Large intestine (tissue), 3 donors: Measurements from ENCODE around the gene XCL1. TPM values are rescaled to one million over a fixed set of nuclear protein-coding genes. Genes with fewer than 3 reads are reported as not detected.
A peak's percentile ranks its signal among the peaks of the same experiment; 100 is the strongest.

ENCODE experiments used
- DNase-seq, 2 donors: peaks; one replicate each; pipeline versions ENCODE4 v3.0.0 to v3.0.0-alpha.2; 2013
- H3K27ac ChIP-seq: one replicate; pipeline ENCODE4 v1.5.1; 2013; ENCODE audit warnings: low read length
- H3K27me3 ChIP-seq: 2 replicates; pipeline ENCODE4 v1.6.1; 2013; ENCODE audit warnings: low read length; ENCODE audit not compliant: control insufficient read depth, insufficient read depth
- H3K36me3 ChIP-seq: 2 replicates; pipeline ENCODE4 v1.6.1; 2013; ENCODE audit warnings: low read length; ENCODE audit not compliant: control insufficient read depth, insufficient read depth
- H3K4me1 ChIP-seq: one replicate; pipeline ENCODE4 v1.6.1; 2013; ENCODE audit warnings: low read length; ENCODE audit not compliant: control insufficient read depth, insufficient read depth
- H3K4me3 ChIP-seq: one replicate; pipeline ENCODE4 v1.5.1; 2013; ENCODE audit warnings: low read length
- H3K9me3 ChIP-seq: one replicate; pipeline ENCODE4 v1.6.1; 2013; ENCODE audit warnings: mild to moderate bottlenecking, low read depth, low read length, moderate library complexity; ENCODE audit not compliant: control insufficient read depth
- WGBS: methylation state at CpG from one replicate; pipeline ENCODE4 v1.1.5; 2013; ENCODE audit warnings: low lambda C conversion rate; ENCODE audit not compliant: insufficient coverage; 5-methylcytosine and 5-hydroxymethylcytosine counted together
- polyA plus RNA-seq: library from polyadenylated mRNA; unstranded; fragments of 120-200 nt; gene quantifications from one replicate; pipeline ENCODE4 v1.2.1, GENCODE V29; 2013

XCL1 gene
- polyA plus RNA-seq, 1 donor = 1.6 TPM

GRCh38 chr1:168550971-168551370, 25.4 kb upstream of the XCL1 start:
- WGBS = 33% methylated on average over 1 of the region's 1 CpG
- Histone ChIP-seq H3K36me3 (no peaks in the 10 kb centered on the region), H3K4me1 (no peaks in the 10 kb centered on the region), H3K9me3 (no peaks in the 10 kb centered on the region), H3K4me3 (no peak overlapping the region), H3K27me3 (no peaks in the 10 kb centered on the region), H3K27ac (no peak overlapping the region)
- DNase-seq = no peak

- H3K4me1 ChIP-seq = no peaks in the 10 kb centered on the region
- H3K4me3 ChIP-seq = no peak overlapping the region
- H3K9me3 ChIP-seq = no peaks in the 10 kb centered on the region
- 67% methylated on average over 1 of the region's 4 CpGs for WGBS
- no peaks in the 10 kb centered on the region for H3K27me3 ChIP-seq
- DNase-seq = no peak
- H3K36me3 ChIP-seq = no peaks in the 10 kb centered on the region
- no peak overlapping the region for H3K27ac ChIP-seq
Observed at GRCh38 chr1:168551688-168552087, 24.7 kb upstream of the XCL1 start.

- H3K4me1 ChIP-seq = no peaks in the 10 kb centered on the region
- no peak overlapping the region for H3K4me3 ChIP-seq
- no peaks in the 10 kb centered on the region for H3K36me3 ChIP-seq
- H3K27ac ChIP-seq = no peak overlapping the region
- DNase-seq = peak in 1 of 2 donors; percentile 12
- WGBS = 80% methylated on average over 1 of the region's 6 CpGs
- H3K27me3 ChIP-seq = no peaks in the 10 kb centered on the region
- H3K9me3 ChIP-seq = no peaks in the 10 kb centered on the region
Observed at GRCh38 chr1:168552961-168553360, 23.4 kb upstream of the XCL1 start.

- Histone ChIP-seq H3K9me3 (no peaks in the 10 kb centered on the region), H3K4me3 (no peak overlapping the region), H3K4me1 (no peaks in the 10 kb centered on the region), H3K36me3 (no peaks in the 10 kb centered on the region), H3K27me3 (no peaks in the 10 kb centered on the region), H3K27ac (no peak overlapping the region)
- WGBS = no CpG with 5 or more reads among the region's 5 CpGs
- no peak for DNase-seq
Observed at GRCh38 chr1:168553680-168554553, 22.5 kb upstream of the XCL1 start.

- DNase-seq = no peak
- no peaks in the 10 kb centered on the region for H3K9me3 ChIP-seq
- H3K4me3 ChIP-seq = no peak overlapping the region
- H3K36me3 ChIP-seq = no peaks in the 10 kb centered on the region
- H3K4me1 ChIP-seq = no peaks in the 10 kb centered on the region
- no peak overlapping the region for H3K27ac ChIP-seq
- H3K27me3 ChIP-seq = no peaks in the 10 kb centered on the region
- WGBS = no CpG with 5 or more reads among the region's 5 CpGs
Observed at GRCh38 chr1:168554603-168555483, 21.6 kb upstream of the XCL1 start.

GRCh38 chr1:168555508-168556046, 20.8 kb upstream of the XCL1 start:
- Histone ChIP-seq H3K4me3 (no peak overlapping the region), H3K4me1 (no peaks in the 10 kb centered on the region), H3K9me3 (no peaks in the 10 kb centered on the region), H3K27ac (no peak overlapping the region), H3K27me3 (no peaks in the 10 kb centered on the region), H3K36me3 (no peaks in the 10 kb centered on the region)
- WGBS = 91% methylated on average over 2 of the region's 3 CpGs
- no peak for DNase-seq

GRCh38 chr1:168556647-168557046, 19.8 kb upstream of the XCL1 start:
- no peaks in the 10 kb centered on the region for H3K9me3 ChIP-seq
- H3K4me3 ChIP-seq = no peak overlapping the region
- H3K27ac ChIP-seq = no peak overlapping the region
- H3K4me1 ChIP-seq = no peaks in the 10 kb centered on the region
- H3K36me3 ChIP-seq = no peaks in the 10 kb centered on the region
- no peak for DNase-seq
- no peaks in the 10 kb centered on the region for H3K27me3 ChIP-seq

GRCh38 chr1:168560370-168560769, 16.0 kb upstream of the XCL1 start:
- Histone ChIP-seq H3K36me3 (no peaks in the 10 kb centered on the region), H3K9me3 (no peaks in the 10 kb centered on the region), H3K27me3 (no peaks in the 10 kb centered on the region), H3K4me1 (no peaks in the 10 kb centered on the region), H3K4me3 (no peak overlapping the region), H3K27ac (no peak overlapping the region)
- no peak for DNase-seq

- H3K36me3 ChIP-seq = no peaks in the 10 kb centered on the region
- no peaks in the 10 kb centered on the region for H3K9me3 ChIP-seq
- no peaks in the 10 kb centered on the region for H3K27me3 ChIP-seq
- DNase-seq = no peak
- H3K27ac ChIP-seq = no peak overlapping the region
- WGBS = 82% methylated on average over 1 of the region's 2 CpGs
- no peaks in the 10 kb centered on the region for H3K4me1 ChIP-seq
- no peak overlapping the region for H3K4me3 ChIP-seq
Observed at GRCh38 chr1:168561989-168562388, 14.4 kb upstream of the XCL1 start.

- no peaks in the 10 kb centered on the region for H3K9me3 ChIP-seq
- H3K4me3 ChIP-seq = no peak overlapping the region
- H3K27me3 ChIP-seq = no peaks in the 10 kb centered on the region
- H3K27ac ChIP-seq = no peak overlapping the region
- DNase-seq = peak in 1 of 2 donors; percentile 14
- WGBS = 40% methylated on average over 1 of the region's 4 CpGs
- H3K4me1 ChIP-seq = no peaks in the 10 kb centered on the region
- H3K36me3 ChIP-seq = no peaks in the 10 kb centered on the region
Observed at GRCh38 chr1:168565825-168566224, 10.6 kb upstream of the XCL1 start.
